Measurements from ENCODE around the gene NELFB. TPM values are rescaled to one million over a fixed set of nuclear protein-coding genes. Genes with fewer than 3 reads are reported as not detected.
"Not testable (repeated sequence)": the region's sequence is repeated elsewhere in the genome, so short reads cannot be mapped to it uniquely, and the experiment has no call there.

Gene NELFB
- polyA plus RNA-seq, 3 donors, result 17.3 to 44.2 (median 18.8) TPM

- Histone ChIP-seq H4K20me1 (ENCODE audit: insufficient read depth, low read length) (peaks cover 33% of the 10 kb centered on the region), H3K9me3 (replicated peaks in 1 of 2; ENCODE audit: control insufficient read depth in 1 of 2, insufficient read depth in 1 of 2, low read length in 2 of 2) (no peaks in the 10 kb centered on the region), H3K4me2 (replicated peaks; ENCODE audit: extremely low read depth, low read length, poor library complexity, severe bottlenecking) (peak overlapping the region; percentile 97), H3K27me3 (ENCODE audit: control insufficient read depth in 2 of 2, insufficient read depth in 2 of 2, low read length in 2 of 2) (no peaks in the 10 kb centered on the region), H3K4me1 (ENCODE audit: control insufficient read depth in 1 of 2, insufficient read depth in 2 of 2, low read length in 2 of 2) (peaks cover 42 to 56% of the 10 kb centered on the region in 2 donors), H3K4me3 (replicated peaks in 1 of 3; ENCODE audit: low read depth in 2 of 3, low read length in 3 of 3) (peak overlapping the region; percentile 82 to 94 (median 90)), H3K27ac (ENCODE audit: low read depth in 1 of 2, low read length in 2 of 2) (peak overlapping the region; percentile 66 to 94), H3K79me2 (ENCODE audit: insufficient read depth, low read length) (peaks cover 34% of the 10 kb centered on the region), H3K9ac (ENCODE audit: insufficient read depth, low read length, poor library complexity, severe bottlenecking) (peak overlapping the region; percentile 91), H3K36me3 (replicated peaks in 1 of 2; ENCODE audit: control insufficient read depth in 1 of 2, insufficient read depth in 2 of 2, low read length in 2 of 2) (peaks cover 18 to 19% of the 10 kb centered on the region in 2 donors), H2AFZ (ENCODE audit: insufficient read depth, low read depth, low read length, poor library complexity, severe bottlenecking) (no peak overlapping the region)
- DNase-seq, result peak; percentile 60 to 74 (median 63)
- intact Hi-C loops (cut with micrococcal nuclease), result loop anchor here (1.0 to 5.0 kb wide), 4 partner anchors 13 to 39 kb away; partner anchors contain the start of genes NELFB (in 2 of the 2) and TPRN (in 1 of the 2)
- H3K36me3 Mint-ChIP-seq, result peaks cover 15 to 18% of the 10 kb centered on the region in 2 donors
- H3K4me1 Mint-ChIP-seq, result peaks cover 44% of the 10 kb centered on the region
- H3K27ac Mint-ChIP-seq, result peak overlapping the region; percentile 70 to 93 (median 80)
- 2% methylated on average over 74 of the region's 83 CpGs for WGBS (ENCODE audit: insufficient coverage)
- no peak for TF ChIP-seq CTCF (IDR thresholded peaks at IDR 0.05)
- peaks cover 0 to 3% (median 0%) of the 10 kb centered on the region in 7 donors for H3K9me3 Mint-ChIP-seq
- peak overlapping the region; percentile 80 to 84 for H3K4me3 Mint-ChIP-seq
- peaks cover 2 to 3% (median 2%) of the 10 kb centered on the region in 3 donors for H3K27me3 Mint-ChIP-seq (ENCODE audit: low read depth in 3 of 3)
These were observed 13.4 kb upstream of the NELFB start for GRCh38 chr9:137241490-137242268.

- no peaks in the 10 kb centered on the region for H3K9me3 ChIP-seq (replicated peaks in 1 of 2; ENCODE audit: control insufficient read depth in 1 of 2, insufficient read depth in 1 of 2, low read length in 2 of 2)
- Mint-ChIP-seq H3K9me3 (peaks cover 0 to 3% (median 0%) of the 10 kb centered on the region in 7 donors), H3K27ac (peak overlapping the region; percentile 66 to 93 (median 82)), H3K4me1 (peaks cover 38% of the 10 kb centered on the region), H3K4me3 (peak overlapping the region; percentile 80 to 84), H3K27me3 (ENCODE audit: low read depth in 3 of 3) (peaks cover 2 to 4% (median 3%) of the 10 kb centered on the region in 3 donors), H3K36me3 (peaks cover 15 to 18% of the 10 kb centered on the region in 2 donors)
- peak overlapping the region; percentile 82 to 94 (median 90) for H3K4me3 ChIP-seq (replicated peaks in 1 of 3; ENCODE audit: low read depth in 2 of 3, low read length in 3 of 3)
- H3K36me3 ChIP-seq (replicated peaks in 1 of 2; ENCODE audit: control insufficient read depth in 1 of 2, insufficient read depth in 2 of 2, low read length in 2 of 2), result peaks cover 18 to 19% of the 10 kb centered on the region in 2 donors
- no peak overlapping the region for H2AFZ ChIP-seq (ENCODE audit: insufficient read depth, low read depth, low read length, poor library complexity, severe bottlenecking)
- peak overlapping the region; percentile 97 for H3K4me2 ChIP-seq (replicated peaks; ENCODE audit: extremely low read depth, low read length, poor library complexity, severe bottlenecking)
- peaks cover 35 to 47% of the 10 kb centered on the region in 2 donors for H3K4me1 ChIP-seq (ENCODE audit: control insufficient read depth in 1 of 2, insufficient read depth in 2 of 2, low read length in 2 of 2)
- intact Hi-C loops (cut with micrococcal nuclease), result loop anchor here in 1 of 2 donors (5.0 kb wide), 1 partner anchor 40 kb away; the partner anchor contains the start of gene TPRN
- peak overlapping the region; percentile 91 for H3K9ac ChIP-seq (ENCODE audit: insufficient read depth, low read length, poor library complexity, severe bottlenecking)
- TF ChIP-seq CTCF (IDR thresholded peaks at IDR 0.05), result no peak
- no peaks in the 10 kb centered on the region for H3K27me3 ChIP-seq (ENCODE audit: control insufficient read depth in 2 of 2, insufficient read depth in 2 of 2, low read length in 2 of 2)
- DNase-seq, result no peak
- H3K27ac ChIP-seq (ENCODE audit: low read depth in 1 of 2, low read length in 2 of 2), result peak overlapping the region; percentile 65 to 94
- WGBS (ENCODE audit: insufficient coverage), result 92% methylated on average over 34 of the region's 36 CpGs
- H4K20me1 ChIP-seq (ENCODE audit: insufficient read depth, low read length), result peaks cover 33% of the 10 kb centered on the region
- peaks cover 34% of the 10 kb centered on the region for H3K79me2 ChIP-seq (ENCODE audit: insufficient read depth, low read length)
These were observed 12.6 kb upstream of the NELFB start for GRCh38 chr9:137242269-137243203.

- not testable (repeated sequence) for H3K4me2 ChIP-seq (replicated peaks; ENCODE audit: extremely low read depth, low read length, poor library complexity, severe bottlenecking); DNase-seq; H3K9me3 ChIP-seq (replicated peaks in 1 of 2; ENCODE audit: control insufficient read depth in 1 of 2, insufficient read depth in 1 of 2, low read length in 2 of 2); H3K9me3 Mint-ChIP-seq; H3K27me3 Mint-ChIP-seq (ENCODE audit: low read depth in 3 of 3); H3K4me3 Mint-ChIP-seq; H3K4me3 ChIP-seq (replicated peaks in 1 of 3; ENCODE audit: low read depth in 2 of 3, low read length in 3 of 3); H3K27ac ChIP-seq (ENCODE audit: low read depth in 1 of 2, low read length in 2 of 2); H2AFZ ChIP-seq (ENCODE audit: insufficient read depth, low read depth, low read length, poor library complexity, severe bottlenecking); H3K9ac ChIP-seq (ENCODE audit: insufficient read depth, low read length, poor library complexity, severe bottlenecking); H3K27me3 ChIP-seq (ENCODE audit: control insufficient read depth in 2 of 2, insufficient read depth in 2 of 2, low read length in 2 of 2)
- peak overlapping the region in 3 of 7 donors; percentile 9 to 82 (median 76) for H3K27ac Mint-ChIP-seq
- H3K4me1 ChIP-seq (ENCODE audit: control insufficient read depth in 1 of 2, insufficient read depth in 2 of 2, low read length in 2 of 2), result peaks cover 33 to 46% of the 10 kb centered on the region in 2 donors
- 100% methylated on average over 4 of the region's 18 CpGs for WGBS (ENCODE audit: insufficient coverage)
- H3K36me3 ChIP-seq (replicated peaks in 1 of 2; ENCODE audit: control insufficient read depth in 1 of 2, insufficient read depth in 2 of 2, low read length in 2 of 2), result peaks cover 18 to 19% of the 10 kb centered on the region in 2 donors
- peaks cover 31% of the 10 kb centered on the region for H3K79me2 ChIP-seq (ENCODE audit: insufficient read depth, low read length)
- intact Hi-C loops (cut with micrococcal nuclease), result loop anchor here in 1 of 2 donors (5.0 kb wide), 1 partner anchor 41 kb away; the partner anchor contains the start of gene TPRN
- peaks cover 15 to 18% of the 10 kb centered on the region in 2 donors for H3K36me3 Mint-ChIP-seq
- H3K4me1 Mint-ChIP-seq, result peaks cover 38% of the 10 kb centered on the region
- peaks cover 33% of the 10 kb centered on the region for H4K20me1 ChIP-seq (ENCODE audit: insufficient read depth, low read length)
These were observed 11.9 kb upstream of the NELFB start for GRCh38 chr9:137243266-137243625.
